Karpas-422 (cell line): Measurements from ENCODE around the gene NAP1L1. TPM values are rescaled to one million over a fixed set of nuclear protein-coding genes. Genes with fewer than 3 reads are reported as not detected.

Source experiments
- DNase-seq: peaks from one replicate; pipeline ENCODE4 v3.0.0-alpha.2; 2015
- H2AFZ ChIP-seq: fragments of 200-600 bp; sonication (generic); 2 replicates; pipeline ENCODE4 v1.6.1; 2014; ENCODE audit warnings: antibody characterized with exemption, low read length, mixed read lengths
- H3K27ac ChIP-seq: fragments of 200-600 bp; sonication (generic); 2 replicates; pipeline ENCODE4 v1.5.1; 2014; ENCODE audit warnings: mild to moderate bottlenecking, low read length, moderate library complexity
- H3K27me3 ChIP-seq: fragments of 200-600 bp; sonication (generic); 2 replicates; pipeline ENCODE4 v1.6.1; 2014; ENCODE audit warnings: low read length, mixed read lengths
- H3K36me3 ChIP-seq: fragments of 200-600 bp; sonication (generic); 2 replicates; pipeline ENCODE4 v1.6.1; 2014; ENCODE audit warnings: low read length, mixed read lengths; ENCODE audit not compliant: insufficient read depth
- H3K4me1 ChIP-seq: fragments of 200-600 bp; sonication (generic); 2 replicates; pipeline ENCODE4 v1.6.1; 2014; ENCODE audit warnings: mild to moderate bottlenecking, low read length, mixed read lengths
- H3K4me2 ChIP-seq: fragments of 200-600 bp; sonication (generic); 2 replicates; pipeline ENCODE4 v1.6.1; 2014; ENCODE audit warnings: low read length, low read depth, mild to moderate bottlenecking; ENCODE audit not compliant: poor library complexity, severe bottlenecking
- H3K4me3 ChIP-seq: fragments of 200-600 bp; sonication (generic); 2 replicates; pipeline ENCODE4 v1.5.1; 2014; ENCODE audit warnings: mild to moderate bottlenecking, antibody characterized with exemption, low read length, mixed read lengths
- H3K79me2 ChIP-seq: fragments of 200-600 bp; sonication (generic); 2 replicates; pipeline ENCODE4 v1.6.1; 2014; ENCODE audit warnings: mild to moderate bottlenecking, low read length, mixed read lengths
- H3K9ac ChIP-seq: fragments of 200-600 bp; sonication (generic); 2 replicates; pipeline ENCODE4 v1.6.0; 2014; ENCODE audit warnings: low read length
- H3K9me2 ChIP-seq: fragments of 200-600 bp; sonication (generic), shearing (Covaris generic); replicated peaks from 2 replicates; pipeline ENCODE4 v1.6.0; 2014; ENCODE audit warnings: mild to moderate bottlenecking, low read length, moderate library complexity; ENCODE audit not compliant: insufficient read depth
- H3K9me3 ChIP-seq: fragments of 300-700, 200-600 bp; sonication (generic); 2 replicates; pipeline ENCODE4 v1.6.1; 2014; ENCODE audit warnings: low read length, mixed read lengths
- H4K20me1 ChIP-seq: fragments of 200-600 bp; sonication (generic); 2 replicates; pipeline ENCODE4 v1.6.1; 2014; ENCODE audit warnings: mild to moderate bottlenecking, antibody characterized with exemption, low read length, low read depth; ENCODE audit not compliant: insufficient read depth
- total RNA-seq: library from RNA; depleted of rRNA; stranded (reverse); fragments of >200 nt; shearing (Covaris generic); gene quantifications from 2 replicates; pipeline ENCODE4 v1.2.3, GENCODE V29; 2014; ENCODE audit warnings: low replicate concordance

The NAP1L1 gene
- total RNA-seq, 1 experiment from 2014 or later = 401 TPM

DNA sequence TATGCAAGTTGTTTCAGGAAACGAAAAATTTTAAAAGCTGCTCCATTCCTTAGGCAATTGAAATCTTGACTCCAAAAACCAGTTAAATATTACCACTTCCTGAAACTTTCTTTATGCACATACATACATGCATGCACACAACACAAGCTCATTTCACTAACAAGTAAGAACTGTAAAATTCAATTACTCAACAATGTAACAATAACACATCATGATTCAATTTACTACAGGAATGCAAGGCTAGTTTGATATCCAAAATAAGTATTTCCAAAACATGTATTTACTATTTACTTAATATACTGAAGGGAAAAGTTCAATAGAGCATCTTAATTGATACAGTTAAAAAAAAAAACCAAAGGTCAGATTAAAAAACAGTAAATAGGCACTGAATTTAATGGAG lies 19.6 kb downstream of the NAP1L1 start:
- Histone ChIP-seq H3K9me2 (no peaks in the 10 kb centered on the region), H3K36me3 (peaks cover 97% of the 10 kb centered on the region), H2AFZ (no peak overlapping the region), H3K9me3 (peaks cover 9% of the 10 kb centered on the region; the same call in 1 of the 2 replicates), H3K4me2 (no peak overlapping the region), H3K4me1 (no peaks in the 10 kb centered on the region), H3K79me2 (peaks cover 99% of the 10 kb centered on the region), H4K20me1 (peaks cover 27% of the 10 kb centered on the region), H3K27ac (no peak overlapping the region), H3K4me3 (no peak overlapping the region), H3K9ac (no peak overlapping the region), H3K27me3 (no peaks in the 10 kb centered on the region)
- no peak for DNase-seq

DNA sequence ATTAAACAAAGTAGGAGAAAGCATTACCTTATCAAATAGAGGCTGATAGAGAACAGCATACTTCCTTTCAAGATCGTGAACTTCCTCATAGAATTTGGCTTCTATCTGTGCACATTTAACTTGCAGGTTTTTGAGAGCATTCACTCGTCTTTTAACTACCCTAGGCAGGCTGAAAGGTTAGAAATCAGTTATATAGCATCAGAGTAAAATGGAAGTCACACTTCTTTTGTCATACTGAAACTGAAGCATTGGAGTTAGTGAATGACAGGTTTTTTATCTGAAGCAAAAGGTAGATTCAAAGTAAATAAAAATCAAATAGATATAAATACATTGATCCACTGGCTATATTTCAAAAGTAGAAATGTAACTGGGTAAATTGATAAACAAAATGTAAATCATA lies 24.4 kb downstream of the NAP1L1 start:
- Histone ChIP-seq H3K9ac (no peak overlapping the region), H4K20me1 (peaks cover 27% of the 10 kb centered on the region), H3K9me2 (no peaks in the 10 kb centered on the region), H2AFZ (no peak overlapping the region), H3K9me3 (no peaks in the 10 kb centered on the region), H3K4me1 (no peaks in the 10 kb centered on the region), H3K4me2 (no peak overlapping the region), H3K36me3 (peaks cover 94% of the 10 kb centered on the region), H3K27me3 (no peaks in the 10 kb centered on the region), H3K27ac (no peak overlapping the region), H3K79me2 (peaks cover 82% of the 10 kb centered on the region), H3K4me3 (no peak overlapping the region)
- no peak for DNase-seq

DNA sequence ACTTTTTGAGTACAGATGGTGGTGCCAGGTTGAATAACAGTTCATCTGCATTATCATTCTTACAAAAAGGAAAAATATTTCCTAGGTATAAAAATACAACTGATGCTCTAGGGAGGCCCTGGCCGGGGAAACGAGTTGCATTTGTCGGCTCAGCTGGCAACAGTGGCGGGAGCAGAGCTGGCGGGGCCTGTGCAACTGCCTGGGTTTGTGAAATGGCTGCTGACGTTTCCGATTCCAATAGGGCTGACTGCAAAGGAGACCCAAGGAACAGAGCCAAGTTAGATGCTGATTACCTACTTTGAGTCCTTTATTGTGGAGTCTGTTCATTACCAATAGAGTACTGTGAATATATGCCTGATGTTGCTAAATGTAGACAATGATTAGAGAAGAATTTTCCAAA lies 27.2 kb downstream of the NAP1L1 start:
- Histone ChIP-seq H2AFZ (no peak overlapping the region), H4K20me1 (peaks cover 11% of the 10 kb centered on the region), H3K4me3 (no peak overlapping the region), H3K4me1 (no peaks in the 10 kb centered on the region), H3K9ac (no peak overlapping the region), H3K9me3 (no peaks in the 10 kb centered on the region), H3K9me2 (no peaks in the 10 kb centered on the region), H3K27me3 (no peaks in the 10 kb centered on the region), H3K27ac (no peak overlapping the region), H3K79me2 (peaks cover 57% of the 10 kb centered on the region), H3K36me3 (peaks cover 87% of the 10 kb centered on the region), H3K4me2 (no peak overlapping the region)
- DNase-seq = no peak

DNA sequence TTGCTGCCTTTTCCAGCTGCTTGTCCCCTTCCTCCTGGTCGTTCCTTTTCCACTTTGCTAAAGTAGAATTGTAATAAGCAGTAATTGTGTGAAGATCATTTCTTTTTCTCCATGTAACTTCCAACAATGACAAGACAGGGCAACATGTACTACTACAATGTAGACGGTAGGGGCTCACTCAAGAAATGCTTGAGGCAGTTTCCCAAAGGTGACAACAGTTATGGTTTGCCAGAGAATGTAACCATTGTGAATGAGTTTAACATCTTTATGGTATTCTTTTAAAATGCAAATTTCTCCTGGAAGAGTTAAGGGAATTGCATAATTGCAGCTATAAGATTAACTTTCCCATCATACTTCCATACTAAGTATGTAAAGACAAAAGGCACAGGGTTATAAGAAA lies 29.1 kb downstream of the NAP1L1 start:
- H3K4me1 ChIP-seq = no peaks in the 10 kb centered on the region
- no peaks in the 10 kb centered on the region for H3K27me3 ChIP-seq
- no peaks in the 10 kb centered on the region for H3K9me3 ChIP-seq
- no peak overlapping the region for H3K27ac ChIP-seq
- peaks cover 38% of the 10 kb centered on the region for H3K79me2 ChIP-seq
- H3K9ac ChIP-seq = no peak overlapping the region
- no peak overlapping the region for H3K4me3 ChIP-seq
- no peak overlapping the region for H2AFZ ChIP-seq
- no peaks in the 10 kb centered on the region for H4K20me1 ChIP-seq
- no peaks in the 10 kb centered on the region for H3K9me2 ChIP-seq
- H3K36me3 ChIP-seq = peaks cover 80% of the 10 kb centered on the region
- no peak overlapping the region for H3K4me2 ChIP-seq
- DNase-seq = no peak

DNA sequence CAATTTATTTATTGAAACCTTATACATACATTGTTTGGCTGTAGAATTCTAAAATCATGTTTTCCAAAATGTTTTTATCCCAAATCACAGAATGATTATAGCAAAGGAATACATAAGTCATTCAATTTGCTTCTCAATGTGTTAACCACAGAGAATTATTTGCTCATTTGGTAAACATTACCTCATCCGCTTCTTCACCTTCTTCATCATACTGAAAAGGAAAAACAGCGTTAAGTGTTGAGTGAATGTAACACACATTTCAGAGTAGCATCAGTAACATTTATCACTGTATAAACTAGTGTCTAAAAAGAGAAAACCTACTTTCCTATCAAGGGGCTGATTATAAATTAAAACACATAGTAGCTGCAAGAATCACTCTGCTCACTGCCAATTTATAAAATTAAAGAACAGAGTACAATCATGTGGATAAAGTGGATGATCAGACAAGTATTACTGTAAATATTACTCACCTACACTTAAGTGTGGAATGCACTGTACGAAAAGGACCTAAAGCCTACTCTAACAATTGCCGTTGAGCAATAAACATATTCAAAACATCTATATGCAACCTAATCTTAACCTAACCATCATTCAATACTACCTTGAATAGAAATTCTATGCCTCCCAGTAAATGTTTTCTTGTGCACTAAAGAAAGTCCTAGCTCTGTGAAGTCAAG lies 34.8 kb downstream of the NAP1L1 start:
- H2AFZ ChIP-seq = no peak overlapping the region
- H3K4me3 ChIP-seq = no peak overlapping the region
- no peak overlapping the region for H3K27ac ChIP-seq
- H3K4me2 ChIP-seq = no peak overlapping the region
- no peaks in the 10 kb centered on the region for H3K9me2 ChIP-seq
- H3K9ac ChIP-seq = no peak overlapping the region
- no peaks in the 10 kb centered on the region for H4K20me1 ChIP-seq
- no peaks in the 10 kb centered on the region for H3K9me3 ChIP-seq
- H3K79me2 ChIP-seq = peaks cover 12% of the 10 kb centered on the region
- DNase-seq = no peak
- no peaks in the 10 kb centered on the region for H3K4me1 ChIP-seq
- H3K27me3 ChIP-seq = no peaks in the 10 kb centered on the region
- H3K36me3 ChIP-seq = peaks cover 71% of the 10 kb centered on the region

DNA sequence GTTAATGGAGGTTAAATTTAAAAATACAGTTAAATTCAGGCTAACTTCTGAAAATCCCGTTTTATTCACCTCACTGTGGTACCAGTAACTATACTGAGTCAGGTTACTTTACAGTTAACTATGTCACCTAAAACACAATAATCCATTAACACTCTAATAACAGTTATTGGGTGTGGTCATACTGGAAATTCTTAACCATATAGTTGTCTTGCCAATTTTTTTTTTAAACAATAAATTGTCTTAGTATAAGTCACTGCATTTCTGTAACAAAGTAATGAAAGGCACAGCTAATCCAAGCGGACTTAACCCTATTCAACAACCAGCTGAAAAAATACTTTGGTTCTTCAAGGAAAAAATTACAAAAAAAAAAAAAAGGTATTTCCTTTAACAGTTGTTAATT lies 36.7 kb downstream of the NAP1L1 start:
- no peaks in the 10 kb centered on the region for H3K9me3 ChIP-seq
- H4K20me1 ChIP-seq = no peaks in the 10 kb centered on the region
- no peak overlapping the region for H3K4me3 ChIP-seq
- no peaks in the 10 kb centered on the region for H3K27me3 ChIP-seq
- H2AFZ ChIP-seq = no peak overlapping the region
- DNase-seq = no peak
- H3K27ac ChIP-seq = no peak overlapping the region
- peaks cover 73% of the 10 kb centered on the region for H3K36me3 ChIP-seq
- H3K4me2 ChIP-seq = no peak overlapping the region
- no peaks in the 10 kb centered on the region for H3K4me1 ChIP-seq
- peaks cover 12% of the 10 kb centered on the region for H3K79me2 ChIP-seq
- no peak overlapping the region for H3K9ac ChIP-seq
- H3K9me2 ChIP-seq = no peaks in the 10 kb centered on the region

DNA sequence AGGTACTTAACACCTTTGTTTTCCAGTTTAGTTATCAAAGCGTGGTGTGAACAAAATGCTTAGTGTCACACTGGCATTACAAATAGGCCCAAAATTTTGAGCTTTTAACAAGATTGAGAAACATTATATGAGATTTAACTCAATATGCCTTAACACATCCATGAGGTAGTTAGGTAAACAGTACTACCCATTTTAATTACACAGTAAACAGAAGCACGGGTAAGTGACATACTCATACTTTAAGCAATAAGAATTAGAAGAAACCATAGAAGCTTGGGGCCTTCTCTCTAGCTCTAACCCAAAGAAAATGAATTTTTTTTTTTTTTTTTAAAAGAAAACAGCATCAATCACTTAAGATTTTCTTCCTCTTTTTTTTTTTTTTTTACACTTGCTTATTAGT lies 37.4 kb downstream of the NAP1L1 start:
- peaks cover 9% of the 10 kb centered on the region for H3K79me2 ChIP-seq
- no peak for DNase-seq
- H3K4me2 ChIP-seq = no peak overlapping the region
- peaks cover 69% of the 10 kb centered on the region for H3K36me3 ChIP-seq
- H4K20me1 ChIP-seq = no peaks in the 10 kb centered on the region
- no peak overlapping the region for H3K9ac ChIP-seq
- no peak overlapping the region for H2AFZ ChIP-seq
- no peaks in the 10 kb centered on the region for H3K27me3 ChIP-seq
- H3K9me2 ChIP-seq = no peaks in the 10 kb centered on the region
- no peak overlapping the region for H3K4me3 ChIP-seq
- H3K27ac ChIP-seq = no peak overlapping the region
- no peaks in the 10 kb centered on the region for H3K9me3 ChIP-seq
- no peaks in the 10 kb centered on the region for H3K4me1 ChIP-seq

DNA sequence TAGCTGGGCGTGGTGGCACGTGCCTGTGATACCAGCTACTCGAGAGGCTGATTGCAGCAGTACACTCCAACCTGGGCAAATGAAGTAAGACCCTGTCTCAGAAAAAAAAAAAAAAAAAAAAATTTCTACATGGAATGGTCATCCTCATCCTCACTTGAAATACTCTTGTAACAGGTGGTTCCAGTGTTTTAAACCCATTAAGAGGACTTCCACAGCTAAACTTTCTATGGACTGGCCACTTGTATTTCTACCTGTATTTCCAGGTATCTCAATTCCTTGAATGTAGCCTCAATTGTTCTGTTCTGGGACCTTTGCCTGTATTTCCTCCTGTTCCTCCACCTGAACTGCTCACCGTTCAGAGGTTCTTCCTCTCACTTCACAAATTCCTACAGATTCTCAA lies 41.1 kb downstream of the NAP1L1 start:
- Histone ChIP-seq H2AFZ (no peak overlapping the region), H4K20me1 (no peaks in the 10 kb centered on the region), H3K27ac (no peak overlapping the region), H3K9me2 (no peaks in the 10 kb centered on the region), H3K9ac (no peak overlapping the region), H3K79me2 (no peaks in the 10 kb centered on the region), H3K4me1 (peaks cover 4% of the 10 kb centered on the region), H3K9me3 (no peaks in the 10 kb centered on the region), H3K4me3 (no peak overlapping the region), H3K27me3 (no peaks in the 10 kb centered on the region), H3K36me3 (peaks cover 42% of the 10 kb centered on the region), H3K4me2 (no peak overlapping the region)
- no peak for DNase-seq
